ENCODE measurements around the gene PITPNC1. TPM values are rescaled to one million over a fixed set of nuclear protein-coding genes. Genes with fewer than 3 reads are reported as not detected.
"Not testable (repeated sequence)": the region's sequence is repeated elsewhere in the genome, so short reads cannot be mapped to it uniquely, and the experiment has no call there.

PITPNC1 gene
- total RNA-seq, 2 donors from 2014 or later = 73.9 to 81.9 TPM

GRCh38 chr17:67399676-67400075, 22.6 kb downstream of the PITPNC1 start:
- Mint-ChIP-seq H3K4me1 (ENCODE audit: low read depth in 2 of 2) (peaks cover 37 to 67% of the 10 kb centered on the region in 2 donors), H3K27ac (peak overlapping the region; percentile 90 to 99)
- ATAC-seq = no peak

GRCh38 chr17:67400193-67400592, 23.1 kb downstream of the PITPNC1 start:
- Mint-ChIP-seq H3K36me3 (peaks cover 4% of the 10 kb centered on the region), H3K9me3 (no peaks in the 10 kb centered on the region), H3K4me1 (ENCODE audit: low read depth in 2 of 2) (peaks cover 35 to 62% of the 10 kb centered on the region in 2 donors), H3K27me3 (no peaks in the 10 kb centered on the region), H3K4me3 (peak overlapping the region; percentile 87), H3K27ac (peak overlapping the region; percentile 90 to 99)
- DNase-seq (ENCODE audit: low spot score) (no peak), ATAC-seq (no peak)

More at GRCh38 chr17:67399676-67400075, 22.6 kb downstream of the PITPNC1 start:
- DNase-seq (ENCODE audit: low spot score) = no peak
- Mint-ChIP-seq H3K9me3 (no peaks in the 10 kb centered on the region), H3K4me3 (peak overlapping the region; percentile 87), H3K27me3 (no peaks in the 10 kb centered on the region), H3K36me3 (peaks cover 4% of the 10 kb centered on the region)

GRCh38 chr17:67401106-67401505, 24.0 kb downstream of the PITPNC1 start:
- DNase-seq (ENCODE audit: low spot score) (no peak), ATAC-seq (no peak)
- peak overlapping the region; percentile 90 to 99 for H3K27ac Mint-ChIP-seq
- peak overlapping the region; percentile 87 for H3K4me3 Mint-ChIP-seq
- peaks cover 37 to 66% of the 10 kb centered on the region in 2 donors for H3K4me1 Mint-ChIP-seq (ENCODE audit: low read depth in 2 of 2)
- peaks cover 6% of the 10 kb centered on the region for H3K36me3 Mint-ChIP-seq
- no peaks in the 10 kb centered on the region for H3K27me3 Mint-ChIP-seq
- H3K9me3 Mint-ChIP-seq = no peaks in the 10 kb centered on the region

GRCh38 chr17:67401598-67402504, 24.8 kb downstream of the PITPNC1 start:
- H3K4me3 Mint-ChIP-seq = peak overlapping the region; percentile 87
- ATAC-seq = peak; percentile 75 to 80
- H3K27ac Mint-ChIP-seq = peak overlapping the region; percentile 90 to 99
- no peak for DNase-seq (ENCODE audit: low spot score)
- no peaks in the 10 kb centered on the region for H3K27me3 Mint-ChIP-seq
- no peaks in the 10 kb centered on the region for H3K9me3 Mint-ChIP-seq
- H3K4me1 Mint-ChIP-seq (ENCODE audit: low read depth in 2 of 2) = peaks cover 40 to 71% of the 10 kb centered on the region in 2 donors
- peaks cover 8% of the 10 kb centered on the region for H3K36me3 Mint-ChIP-seq

- ATAC-seq = no peak
- peak overlapping the region; percentile 90 to 99 for H3K27ac Mint-ChIP-seq
- no peaks in the 10 kb centered on the region for H3K9me3 Mint-ChIP-seq
- H3K4me3 Mint-ChIP-seq = peak overlapping the region; percentile 87
- DNase-seq (ENCODE audit: low spot score) = no peak
- H3K27me3 Mint-ChIP-seq = no peaks in the 10 kb centered on the region
- H3K4me1 Mint-ChIP-seq (ENCODE audit: low read depth in 2 of 2) = peaks cover 45 to 75% of the 10 kb centered on the region in 2 donors
- H3K36me3 Mint-ChIP-seq = peaks cover 7% of the 10 kb centered on the region
Measured at GRCh38 chr17:67403065-67403464, 26.0 kb downstream of the PITPNC1 start.

GRCh38 chr17:67403483-67403882, 26.4 kb downstream of the PITPNC1 start:
- Mint-ChIP-seq H3K4me3 (peak overlapping the region; percentile 87), H3K4me1 (ENCODE audit: low read depth in 2 of 2) (peaks cover 47 to 73% of the 10 kb centered on the region in 2 donors)
- no peak for ATAC-seq

GRCh38 chr17:67408455-67408830, 31.4 kb downstream of the PITPNC1 start:
- not testable (repeated sequence) for H3K9me3 Mint-ChIP-seq; H3K27me3 Mint-ChIP-seq; ATAC-seq; H3K36me3 Mint-ChIP-seq; DNase-seq (ENCODE audit: low spot score)
- H3K27ac Mint-ChIP-seq = peak overlapping the region; percentile 88 to 91
- H3K4me1 Mint-ChIP-seq (ENCODE audit: low read depth in 2 of 2) = peaks cover 28 to 52% of the 10 kb centered on the region in 2 donors
- peak overlapping the region; percentile 81 for H3K4me3 Mint-ChIP-seq

More at GRCh38 chr17:67403483-67403882, 26.4 kb downstream of the PITPNC1 start:
- Mint-ChIP-seq H3K36me3 (peaks cover 4% of the 10 kb centered on the region), H3K9me3 (no peaks in the 10 kb centered on the region), H3K27me3 (no peaks in the 10 kb centered on the region), H3K27ac (peak overlapping the region; percentile 90 to 99)
- no peak for DNase-seq (ENCODE audit: low spot score)

- Mint-ChIP-seq H3K4me3 (no peak overlapping the region), H3K27ac (peak overlapping the region; percentile 62 to 88), H3K4me1 (ENCODE audit: low read depth in 2 of 2) (peaks cover 33 to 50% of the 10 kb centered on the region in 2 donors), H3K9me3 (no peaks in the 10 kb centered on the region), H3K27me3 (no peaks in the 10 kb centered on the region), H3K36me3 (no peaks in the 10 kb centered on the region)
- ATAC-seq (no peak), DNase-seq (ENCODE audit: low spot score) (no peak)
Measured at GRCh38 chr17:67411397-67411796, 34.3 kb downstream of the PITPNC1 start.

GRCh38 chr17:67412032-67412431, 35.0 kb downstream of the PITPNC1 start:
- Mint-ChIP-seq H3K4me1 (ENCODE audit: low read depth in 2 of 2) (peaks cover 30 to 46% of the 10 kb centered on the region in 2 donors), H3K36me3 (no peaks in the 10 kb centered on the region), H3K27ac (peak overlapping the region in 1 of 2 donors; percentile 88), H3K4me3 (no peak overlapping the region), H3K27me3 (no peaks in the 10 kb centered on the region), H3K9me3 (no peaks in the 10 kb centered on the region)
- no peak for DNase-seq (ENCODE audit: low spot score)
- ATAC-seq = no peak

- ATAC-seq = no peak
- no peak for DNase-seq (ENCODE audit: low spot score)
- Mint-ChIP-seq H3K36me3 (no peaks in the 10 kb centered on the region), H3K4me1 (ENCODE audit: low read depth in 2 of 2) (peaks cover 28 to 42% of the 10 kb centered on the region in 2 donors), H3K9me3 (no peaks in the 10 kb centered on the region), H3K27ac (peak overlapping the region; percentile 12 to 88), H3K27me3 (no peaks in the 10 kb centered on the region), H3K4me3 (no peak overlapping the region)
Measured at GRCh38 chr17:67412941-67413340, 35.9 kb downstream of the PITPNC1 start.

GRCh38 chr17:67413388-67413787, 36.3 kb downstream of the PITPNC1 start:
- ATAC-seq (no peak), DNase-seq (ENCODE audit: low spot score) (no peak)
- no peaks in the 10 kb centered on the region for H3K27me3 Mint-ChIP-seq
- no peak overlapping the region for H3K4me3 Mint-ChIP-seq
- H3K36me3 Mint-ChIP-seq = no peaks in the 10 kb centered on the region
- H3K4me1 Mint-ChIP-seq (ENCODE audit: low read depth in 2 of 2) = peaks cover 30 to 46% of the 10 kb centered on the region in 2 donors
- H3K27ac Mint-ChIP-seq = peak overlapping the region; percentile 12 to 88
- no peaks in the 10 kb centered on the region for H3K9me3 Mint-ChIP-seq

GRCh38 chr17:67414130-67414529, 37.0 kb downstream of the PITPNC1 start:
- no peak for ATAC-seq
- Mint-ChIP-seq H3K27me3 (no peaks in the 10 kb centered on the region), H3K36me3 (no peaks in the 10 kb centered on the region), H3K4me1 (ENCODE audit: low read depth in 2 of 2) (peaks cover 29 to 46% of the 10 kb centered on the region in 2 donors), H3K9me3 (no peaks in the 10 kb centered on the region), H3K27ac (peak overlapping the region in 1 of 2 donors; percentile 88), H3K4me3 (no peak overlapping the region)
- DNase-seq (ENCODE audit: low spot score) = no peak

GRCh38 chr17:67414559-67414958, 37.5 kb downstream of the PITPNC1 start:
- peak overlapping the region in 1 of 2 donors; percentile 88 for H3K27ac Mint-ChIP-seq
- ATAC-seq (no peak), DNase-seq (ENCODE audit: low spot score) (no peak)
- no peaks in the 10 kb centered on the region for H3K9me3 Mint-ChIP-seq
- H3K4me3 Mint-ChIP-seq = no peak overlapping the region
- H3K36me3 Mint-ChIP-seq = no peaks in the 10 kb centered on the region
- H3K4me1 Mint-ChIP-seq (ENCODE audit: low read depth in 2 of 2) = peaks cover 32 to 50% of the 10 kb centered on the region in 2 donors
- no peaks in the 10 kb centered on the region for H3K27me3 Mint-ChIP-seq

- ATAC-seq = no peak
- no peaks in the 10 kb centered on the region for H3K27me3 Mint-ChIP-seq
- no peaks in the 10 kb centered on the region for H3K9me3 Mint-ChIP-seq
- peak overlapping the region; percentile 8 to 12 for H3K27ac Mint-ChIP-seq
- no peak for DNase-seq (ENCODE audit: low spot score)
- no peak overlapping the region for H3K4me3 Mint-ChIP-seq
- no peaks in the 10 kb centered on the region for H3K36me3 Mint-ChIP-seq
- H3K4me1 Mint-ChIP-seq (ENCODE audit: low read depth in 2 of 2) = peaks cover 34 to 57% of the 10 kb centered on the region in 2 donors
Measured at GRCh38 chr17:67415291-67415690, 38.2 kb downstream of the PITPNC1 start.
